OCI-LY1 (cell line): ENCODE data around the gene MAP2K6.
A peak's percentile ranks its signal among the peaks of the same experiment; 100 is the strongest.

Source experiments
- H2AFZ ChIP-seq: fragments of 200-600 bp; sonication (generic), shearing (Covaris generic); 2 replicates; pipeline ENCODE4 v1.6.0; 2014; ENCODE audit warnings: antibody characterized with exemption, mild to moderate bottlenecking, low read length
- H3F3A ChIP-seq: fragments of 200-600 bp; sonication (generic), shearing (Covaris generic); 2 replicates; pipeline ENCODE4 v1.6.0; 2014; ENCODE audit warnings: mild to moderate bottlenecking, antibody characterized with exemption, low read length, moderate library complexity; ENCODE audit not compliant: insufficient read depth
- H3K27ac ChIP-seq: fragments of 200-600 bp; sonication (generic); 2 replicates; pipeline ENCODE4 v1.5.1; 2014; ENCODE audit warnings: low read length, mixed run types, mild to moderate bottlenecking, low read depth; ENCODE audit not compliant: poor library complexity, severe bottlenecking
- H3K27me3 ChIP-seq: fragments of 200-600 bp; sonication (generic); 2 replicates; pipeline ENCODE4 v1.6.0; 2014; ENCODE audit warnings: antibody characterized with exemption, mild to moderate bottlenecking, low read length, moderate library complexity; ENCODE audit not compliant: insufficient read depth
- H3K36me3 ChIP-seq: fragments of 200-600 bp; sonication (generic); 2 replicates; pipeline ENCODE4 v1.6.1; 2014; ENCODE audit warnings: mild to moderate bottlenecking, antibody characterized with exemption, low read length, moderate library complexity, mixed read lengths; ENCODE audit not compliant: insufficient read depth
- H3K4me1 ChIP-seq: fragments of 200-600 bp; sonication (generic); 2 replicates; pipeline ENCODE4 v1.5.1; 2014; ENCODE audit warnings: mild to moderate bottlenecking, low read length, moderate library complexity; ENCODE audit not compliant: insufficient read depth, severe bottlenecking
- H3K4me2 ChIP-seq: fragments of 200-600 bp; sonication (generic), shearing (Covaris generic); 2 replicates; pipeline ENCODE4 v1.6.1; 2014; ENCODE audit warnings: low read length
- H3K4me3 ChIP-seq: fragments of 200-600 bp; sonication (generic); 2 replicates; pipeline ENCODE4 v1.5.1; 2014; ENCODE audit warnings: low read length, low read depth, mild to moderate bottlenecking, mixed read lengths; ENCODE audit not compliant: poor library complexity, severe bottlenecking
- H3K79me2 ChIP-seq: fragments of 200-600 bp; shearing (Covaris generic); 2 replicates; pipeline ENCODE4 v1.6.1; 2016; ENCODE audit warnings: mixed run types, low read length, mixed read lengths; ENCODE audit not compliant: insufficient read depth
- H3K9ac ChIP-seq: fragments of 200-600 bp; sonication (generic), shearing (Covaris generic); 2 replicates; pipeline ENCODE4 v1.6.1; 2014; ENCODE audit warnings: mild to moderate bottlenecking, low read length, mixed read lengths
- H3K9me2 ChIP-seq: fragments of 200-600 bp; sonication (generic), shearing (Covaris generic); 2 replicates; pipeline ENCODE4 v1.6.1; 2014; ENCODE audit warnings: low read depth, mild to moderate bottlenecking, low read length, mixed read lengths
- H3K9me3 ChIP-seq: fragments of 200-600 bp; shearing (Covaris generic); 2 replicates; pipeline ENCODE4 v1.6.1; 2014; ENCODE audit warnings: low read length, mixed read lengths
- H4K20me1 ChIP-seq: fragments of 200-600 bp; sonication (generic), shearing (Covaris generic); 2 replicates; pipeline ENCODE4 v1.6.0; 2016; ENCODE audit warnings: mild to moderate bottlenecking, low read length; ENCODE audit not compliant: insufficient read depth
- EZH2 ChIP-seq: fragments of 200-600 bp; sonication (generic), shearing (Covaris generic); IDR thresholded peaks from 2 replicates; pipeline ENCODE4 v1.8.0; 2017; ENCODE audit warnings: borderline replicate concordance, mixed run types, mild to moderate bottlenecking, antibody characterized with exemption, low read length, moderate library complexity, mixed read lengths
- TF ChIP-seq, protein P1 (sequence below): fragments of 200-600 bp; sonication (generic), shearing (Covaris generic); IDR thresholded peaks from 2 replicates; pipeline ENCODE4 v1.5.1; 2017; ENCODE audit warnings: mild to moderate bottlenecking, antibody characterized with exemption, low read length, moderate library complexity, mixed read lengths

The MAP2K6 gene

DNA sequence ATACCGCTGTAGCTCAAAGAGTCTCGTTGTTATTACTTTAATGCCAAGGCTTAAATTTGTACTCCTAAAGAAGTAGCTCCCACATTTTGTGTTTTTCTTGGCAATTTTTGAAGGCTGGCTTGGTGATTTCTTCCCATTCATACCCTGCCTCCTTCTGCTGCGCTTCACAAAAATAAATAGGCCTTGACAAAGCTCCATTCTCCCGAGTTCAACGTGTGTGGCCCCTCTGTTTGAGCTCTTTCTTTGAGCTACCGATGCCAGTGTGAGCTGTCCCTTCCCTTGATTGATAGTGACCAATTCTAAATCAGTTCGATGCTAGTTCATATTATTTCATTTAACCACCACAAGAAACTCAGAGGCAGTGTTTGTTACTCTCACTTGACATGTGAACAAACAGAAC, 96.8 kb downstream of the MAP2K6 start:
- H3K9me2 ChIP-seq: no peaks in the 10 kb centered on the region
- no peaks in the 10 kb centered on the region for H3F3A ChIP-seq
- no peak overlapping the region for H3K9ac ChIP-seq
- no peak overlapping the region for H3K4me2 ChIP-seq
- no peak for TF ChIP-seq EZH2
- TF ChIP-seq, protein P1, sequence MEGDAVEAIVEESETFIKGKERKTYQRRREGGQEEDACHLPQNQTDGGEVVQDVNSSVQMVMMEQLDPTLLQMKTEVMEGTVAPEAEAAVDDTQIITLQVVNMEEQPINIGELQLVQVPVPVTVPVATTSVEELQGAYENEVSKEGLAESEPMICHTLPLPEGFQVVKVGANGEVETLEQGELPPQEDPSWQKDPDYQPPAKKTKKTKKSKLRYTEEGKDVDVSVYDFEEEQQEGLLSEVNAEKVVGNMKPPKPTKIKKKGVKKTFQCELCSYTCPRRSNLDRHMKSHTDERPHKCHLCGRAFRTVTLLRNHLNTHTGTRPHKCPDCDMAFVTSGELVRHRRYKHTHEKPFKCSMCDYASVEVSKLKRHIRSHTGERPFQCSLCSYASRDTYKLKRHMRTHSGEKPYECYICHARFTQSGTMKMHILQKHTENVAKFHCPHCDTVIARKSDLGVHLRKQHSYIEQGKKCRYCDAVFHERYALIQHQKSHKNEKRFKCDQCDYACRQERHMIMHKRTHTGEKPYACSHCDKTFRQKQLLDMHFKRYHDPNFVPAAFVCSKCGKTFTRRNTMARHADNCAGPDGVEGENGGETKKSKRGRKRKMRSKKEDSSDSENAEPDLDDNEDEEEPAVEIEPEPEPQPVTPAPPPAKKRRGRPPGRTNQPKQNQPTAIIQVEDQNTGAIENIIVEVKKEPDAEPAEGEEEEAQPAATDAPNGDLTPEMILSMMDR: no peak
- H3K4me1 ChIP-seq: peaks cover 2% of the 10 kb centered on the region
- H3K79me2 ChIP-seq: no peaks in the 10 kb centered on the region
- H3K27me3 ChIP-seq: no peaks in the 10 kb centered on the region
- no peak overlapping the region for H3K27ac ChIP-seq
- H2AFZ ChIP-seq: no peak overlapping the region
- no peak overlapping the region for H3K4me3 ChIP-seq
- no peaks in the 10 kb centered on the region for H4K20me1 ChIP-seq
- no peaks in the 10 kb centered on the region for H3K9me3 ChIP-seq
- 0 out of 2 replicates have a peak, but pooled peaks cover 3% of the 10 kb centered on the region for H3K36me3 ChIP-seq

DNA sequence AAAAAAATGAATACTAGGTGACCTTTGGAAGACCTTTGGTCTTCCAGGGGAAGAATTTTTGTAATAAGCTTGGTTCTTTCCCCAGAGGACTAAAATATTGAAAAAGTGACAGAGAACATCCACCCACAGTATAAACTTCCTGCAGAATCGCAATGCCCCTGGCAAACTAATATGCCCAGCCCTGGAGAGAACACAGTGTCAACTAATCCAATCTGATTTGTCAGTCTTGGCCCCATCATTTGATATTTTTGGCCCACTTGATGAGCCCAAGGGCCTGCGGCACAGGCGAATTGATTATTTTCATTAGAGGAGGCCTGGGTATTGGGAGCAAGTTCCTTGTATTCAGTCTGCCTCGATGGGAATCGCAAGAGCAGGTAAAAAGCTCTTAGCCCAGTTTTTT, 98.4 kb downstream of the MAP2K6 start:
- H3F3A ChIP-seq: no peaks in the 10 kb centered on the region
- H2AFZ ChIP-seq: no peak overlapping the region
- no peaks in the 10 kb centered on the region for H3K9me3 ChIP-seq
- no peak overlapping the region for H3K4me2 ChIP-seq
- H3K79me2 ChIP-seq: no peaks in the 10 kb centered on the region
- H4K20me1 ChIP-seq: no peaks in the 10 kb centered on the region
- H3K27me3 ChIP-seq: no peaks in the 10 kb centered on the region
- no peaks in the 10 kb centered on the region for H3K9me2 ChIP-seq
- H3K9ac ChIP-seq: no peak overlapping the region
- peaks cover 16% of the 10 kb centered on the region for H3K4me1 ChIP-seq
- H3K27ac ChIP-seq: no peak overlapping the region
- no peak overlapping the region for H3K4me3 ChIP-seq
- TF ChIP-seq EZH2: no peak
- TF ChIP-seq, protein P1: no peak
- H3K36me3 ChIP-seq: no peaks in the 10 kb centered on the region

DNA sequence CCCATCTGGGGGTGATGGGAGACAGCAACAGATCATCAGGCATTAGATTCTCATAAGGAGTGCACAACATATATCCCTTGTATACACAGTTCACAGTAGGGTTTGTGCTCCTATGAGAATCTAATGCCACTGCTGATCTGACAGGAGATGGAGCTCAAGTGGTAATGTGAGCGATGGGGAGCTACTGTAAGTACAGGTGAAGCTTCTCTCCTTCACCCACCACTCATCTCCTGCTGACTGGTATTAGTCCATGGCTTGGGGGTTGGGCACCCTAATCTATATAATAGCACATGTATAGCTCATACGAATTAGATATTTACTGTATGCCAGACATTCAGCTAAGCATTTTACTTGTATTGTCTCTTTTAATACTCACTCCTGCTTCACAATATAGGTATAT, 101.7 kb downstream of the MAP2K6 start:
- no peaks in the 10 kb centered on the region for H3K9me2 ChIP-seq
- H3K27ac ChIP-seq: peak overlapping the region; percentile 72
- no peaks in the 10 kb centered on the region for H3K27me3 ChIP-seq
- H3K4me1 ChIP-seq: peaks cover 29% of the 10 kb centered on the region
- no peaks in the 10 kb centered on the region for H4K20me1 ChIP-seq
- no peak overlapping the region for H2AFZ ChIP-seq
- H3K36me3 ChIP-seq: peaks cover 17% of the 10 kb centered on the region; the same call in 1 of the 2 replicates
- no peak overlapping the region; the same call in 1 of the 2 replicates for H3K9ac ChIP-seq
- no peaks in the 10 kb centered on the region for H3K79me2 ChIP-seq
- peak overlapping the region; percentile 33; the same call in 1 of the 2 replicates for H3K4me2 ChIP-seq
- H3F3A ChIP-seq: no peaks in the 10 kb centered on the region
- no peak overlapping the region for H3K4me3 ChIP-seq
- TF ChIP-seq, protein P1: no peak
- TF ChIP-seq EZH2: no peak
- H3K9me3 ChIP-seq: no peaks in the 10 kb centered on the region
